Body of pancreas (tissue), 4 donors: ENCODE results near the gene EFNA5. TPM values are rescaled to one million over a fixed set of nuclear protein-coding genes. Genes with fewer than 3 reads are reported as not detected.

Experiments
- ATAC-seq: fragments of 150-250 bp; one replicate; pipeline ENCODE4 v1.9.1; 2016
- DNase-seq, 4 donors: peaks; one replicate each; pipeline ENCODE4 v3.0.0-alpha.2; 2019
- H3K27ac ChIP-seq, 4 donors: fragments of 200-600 bp; sonication (generic); 1 replicate in 3 of 4; 2 replicates in 1 of 4; pipeline versions ENCODE4 v1.5.1 to v1.6.1; 2016 to 2019; ENCODE audit warnings: mild to moderate bottlenecking in 1 of 4, mixed read lengths in 1 of 4, moderate library complexity in 1 of 4
- H3K27me3 ChIP-seq, 2 donors: fragments of 200-600 bp; sonication (generic); one replicate each; pipeline ENCODE4 v1.6.0; 2016; ENCODE audit warnings: mild to moderate bottlenecking in 1 of 2
- H3K36me3 ChIP-seq, 2 donors: fragments of 200-600 bp; sonication (generic); replicated peaks in 1 of 2; 2 replicates each; pipeline ENCODE4 v1.5.1; 2016; ENCODE audit warnings: low read depth in 2 of 2; ENCODE audit not compliant: insufficient read depth in 1 of 2
- H3K4me1 ChIP-seq: fragments of 200-600 bp; sonication (generic); one replicate; pipeline ENCODE4 v1.6.0; 2016
- H3K4me3 ChIP-seq, 2 donors: fragments of 200-600 bp; sonication (generic); 1 replicate in 1 of 2; 2 replicates in 1 of 2; pipeline ENCODE4 v1.5.1; 2016 to 2019
- H3K9me3 ChIP-seq, 3 donors: fragments of 200-600 bp; sonication (generic); 1 replicate in 2 of 3; 2 replicates in 1 of 3; pipeline ENCODE4 v1.5.1; 2016
- POLR2A ChIP-seq, 3 donors: fragments of 450-650 bp; IDR thresholded peaks; one replicate each; pipeline ENCODE4 v1.6.1; 2016; ENCODE audit warnings: antibody characterized with exemption in 3 of 3, mild to moderate bottlenecking in 2 of 3
- WGBS, 2 donors: methylation state at CpG; one replicate each; pipeline ENCODE4 v1.1.5; 2017; 5-methylcytosine and 5-hydroxymethylcytosine counted together
- intact Hi-C: fragments of 100-400 bp; cut with DNase I; formaldehyde crosslinking; loops from one replicate; pipeline ENCODE4 v1.15.1; 2023
- total RNA-seq, 2 donors: library from RNA; depleted of rRNA; stranded (reverse); fragments of >200 nt; gene quantifications; one replicate each; pipeline ENCODE4 v1.1.0, GENCODE V29; 2016
- TF ChIP-seq, protein P1 (sequence below), 7 experiments: fragments of 450-650 bp in 4 of 7; fragments of 200-600 bp in 3 of 7; sonication (generic) in 3 of 7; IDR thresholded peaks; one replicate each; pipeline ENCODE4 v1.5.1; 2016 to 2019; ENCODE audit warnings: antibody characterized with exemption in 7 of 7

EFNA5 gene
- total RNA-seq, 2 donors from 2014 or later = 1.3 to 3.4 TPM

DNA sequence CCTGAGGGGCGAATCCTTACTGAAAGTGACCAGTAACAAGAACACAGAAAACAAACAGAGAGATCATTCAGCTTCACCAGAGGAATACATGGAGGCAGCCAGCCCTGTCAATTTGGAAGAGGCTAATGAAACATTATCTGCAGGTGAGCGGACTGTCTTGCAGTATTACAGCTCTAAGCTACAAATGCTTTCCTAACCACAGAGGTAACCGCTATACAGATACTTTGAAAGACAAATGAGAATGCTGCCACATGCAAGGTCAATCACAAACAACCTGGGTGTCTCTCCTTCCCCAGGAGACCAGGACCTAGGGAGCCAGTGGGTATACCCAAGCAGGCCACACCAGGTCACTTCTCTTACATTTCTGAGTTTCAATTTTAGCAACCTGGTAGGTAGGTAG, 30.2 kb downstream of the EFNA5 start:
- Histone ChIP-seq H3K36me3 (no peaks in the 10 kb centered on the region), H3K9me3 (no peaks in the 10 kb centered on the region), H3K27ac (no peak overlapping the region), H3K4me3 (no peak overlapping the region), H3K4me1 (no peaks in the 10 kb centered on the region), H3K27me3 (no peaks in the 10 kb centered on the region)
- TF ChIP-seq, protein P1, sequence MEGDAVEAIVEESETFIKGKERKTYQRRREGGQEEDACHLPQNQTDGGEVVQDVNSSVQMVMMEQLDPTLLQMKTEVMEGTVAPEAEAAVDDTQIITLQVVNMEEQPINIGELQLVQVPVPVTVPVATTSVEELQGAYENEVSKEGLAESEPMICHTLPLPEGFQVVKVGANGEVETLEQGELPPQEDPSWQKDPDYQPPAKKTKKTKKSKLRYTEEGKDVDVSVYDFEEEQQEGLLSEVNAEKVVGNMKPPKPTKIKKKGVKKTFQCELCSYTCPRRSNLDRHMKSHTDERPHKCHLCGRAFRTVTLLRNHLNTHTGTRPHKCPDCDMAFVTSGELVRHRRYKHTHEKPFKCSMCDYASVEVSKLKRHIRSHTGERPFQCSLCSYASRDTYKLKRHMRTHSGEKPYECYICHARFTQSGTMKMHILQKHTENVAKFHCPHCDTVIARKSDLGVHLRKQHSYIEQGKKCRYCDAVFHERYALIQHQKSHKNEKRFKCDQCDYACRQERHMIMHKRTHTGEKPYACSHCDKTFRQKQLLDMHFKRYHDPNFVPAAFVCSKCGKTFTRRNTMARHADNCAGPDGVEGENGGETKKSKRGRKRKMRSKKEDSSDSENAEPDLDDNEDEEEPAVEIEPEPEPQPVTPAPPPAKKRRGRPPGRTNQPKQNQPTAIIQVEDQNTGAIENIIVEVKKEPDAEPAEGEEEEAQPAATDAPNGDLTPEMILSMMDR (IDR thresholded peaks at IDR 0.05) = no peak
- no peak for TF ChIP-seq POLR2A (IDR thresholded peaks at IDR 0.05)
- DNase-seq = no peak
- intact Hi-C loops = no loop called here
- ATAC-seq = no peak
- 84 to 86% methylated on average over 3 of the region's 3 CpGs for WGBS, 2 donors

DNA sequence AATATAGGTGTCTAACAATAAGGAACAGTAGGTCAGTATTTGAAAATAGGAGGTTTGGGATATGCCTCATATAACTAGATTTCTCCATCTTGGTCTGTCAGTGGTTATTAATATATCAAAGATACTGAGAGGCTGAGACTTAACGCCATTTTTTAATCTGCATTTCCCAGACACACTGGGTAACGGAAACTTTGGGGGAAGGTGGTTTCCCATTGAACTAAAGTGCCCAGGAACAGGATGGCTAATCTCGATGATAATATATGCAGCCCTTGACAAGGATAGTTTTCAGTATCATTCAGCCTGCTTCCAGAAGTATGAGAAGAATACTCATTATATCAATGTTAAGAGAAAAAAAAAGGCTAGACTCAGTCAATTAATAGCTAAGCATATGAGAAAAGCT, 30.7 kb downstream of the EFNA5 start:
- TF ChIP-seq POLR2A (IDR thresholded peaks at IDR 0.05) = no peak
- TF ChIP-seq, protein P1 (IDR thresholded peaks at IDR 0.05) = no peak
- no peak for ATAC-seq
- DNase-seq = no peak
- intact Hi-C loops = no loop called here
- Histone ChIP-seq H3K9me3 (no peaks in the 10 kb centered on the region), H3K27me3 (no peaks in the 10 kb centered on the region), H3K4me3 (no peak overlapping the region), H3K27ac (no peak overlapping the region), H3K4me1 (no peaks in the 10 kb centered on the region), H3K36me3 (no peaks in the 10 kb centered on the region)
- 68 to 76% methylated on average over 3 of the region's 3 CpGs for WGBS, 2 donors

DNA sequence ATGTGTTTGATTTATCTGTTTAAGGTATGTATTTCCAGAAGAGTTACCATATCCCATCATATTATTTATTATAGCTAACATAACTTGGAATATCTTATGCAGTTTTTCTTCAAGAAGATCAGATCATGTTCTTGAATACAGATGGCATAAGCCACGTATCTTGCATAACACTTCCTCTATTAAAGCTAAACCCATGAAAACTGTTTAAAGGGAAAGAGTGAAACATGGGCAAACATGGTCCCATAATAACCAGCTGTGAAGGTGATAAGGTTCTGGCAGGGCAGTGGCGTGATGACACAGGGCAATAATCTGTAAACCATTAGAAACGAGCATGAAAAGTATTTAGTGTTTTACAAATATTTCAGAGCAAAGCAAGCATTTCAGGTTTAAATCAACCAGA, 34.2 kb downstream of the EFNA5 start:
- Histone ChIP-seq H3K9me3 (no peaks in the 10 kb centered on the region), H3K36me3 (no peaks in the 10 kb centered on the region), H3K27ac (no peak overlapping the region), H3K4me1 (no peaks in the 10 kb centered on the region), H3K27me3 (no peaks in the 10 kb centered on the region), H3K4me3 (no peak overlapping the region)
- no peak for DNase-seq
- intact Hi-C loops = no loop called here
- TF ChIP-seq, protein P1 (IDR thresholded peaks at IDR 0.05) = no peak
- TF ChIP-seq POLR2A (IDR thresholded peaks at IDR 0.05) = no peak
- 31 to 35% methylated on average over 3 of the region's 3 CpGs for whole genome bisulfite sequencing, 2 donors
- ATAC-seq = no peak

DNA sequence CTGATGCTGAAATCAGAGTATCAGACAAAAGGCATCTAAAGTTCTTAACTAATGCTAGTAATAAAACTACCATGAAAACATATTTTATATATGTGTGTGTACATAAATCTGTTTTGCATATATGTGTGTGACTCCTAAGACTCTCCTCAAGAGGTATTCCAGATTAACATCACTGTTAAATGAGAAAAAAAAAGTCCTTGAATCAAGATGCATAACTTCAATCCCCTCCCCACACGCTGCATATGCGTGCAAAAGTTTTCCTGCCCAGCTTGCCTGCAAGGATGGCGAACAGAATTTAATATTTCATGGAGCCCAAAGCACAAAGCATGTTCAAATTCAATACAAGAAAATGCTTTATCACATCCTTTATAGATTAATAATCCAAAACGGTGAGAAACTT, 34.7 kb downstream of the EFNA5 start:
- H3K27ac ChIP-seq = no peak overlapping the region
- H3K4me3 ChIP-seq = no peak overlapping the region
- no peaks in the 10 kb centered on the region for H3K27me3 ChIP-seq
- no peak for TF ChIP-seq POLR2A (IDR thresholded peaks at IDR 0.05)
- TF ChIP-seq, protein P1 (IDR thresholded peaks at IDR 0.05) = no peak
- no peaks in the 10 kb centered on the region for H3K4me1 ChIP-seq
- 60 to 65% methylated on average over 4 of the region's 4 CpGs for WGBS, 2 donors
- intact Hi-C loops = no loop called here
- DNase-seq (no peak), ATAC-seq (no peak)
- no peaks in the 10 kb centered on the region for H3K36me3 ChIP-seq
- no peaks in the 10 kb centered on the region for H3K9me3 ChIP-seq

DNA sequence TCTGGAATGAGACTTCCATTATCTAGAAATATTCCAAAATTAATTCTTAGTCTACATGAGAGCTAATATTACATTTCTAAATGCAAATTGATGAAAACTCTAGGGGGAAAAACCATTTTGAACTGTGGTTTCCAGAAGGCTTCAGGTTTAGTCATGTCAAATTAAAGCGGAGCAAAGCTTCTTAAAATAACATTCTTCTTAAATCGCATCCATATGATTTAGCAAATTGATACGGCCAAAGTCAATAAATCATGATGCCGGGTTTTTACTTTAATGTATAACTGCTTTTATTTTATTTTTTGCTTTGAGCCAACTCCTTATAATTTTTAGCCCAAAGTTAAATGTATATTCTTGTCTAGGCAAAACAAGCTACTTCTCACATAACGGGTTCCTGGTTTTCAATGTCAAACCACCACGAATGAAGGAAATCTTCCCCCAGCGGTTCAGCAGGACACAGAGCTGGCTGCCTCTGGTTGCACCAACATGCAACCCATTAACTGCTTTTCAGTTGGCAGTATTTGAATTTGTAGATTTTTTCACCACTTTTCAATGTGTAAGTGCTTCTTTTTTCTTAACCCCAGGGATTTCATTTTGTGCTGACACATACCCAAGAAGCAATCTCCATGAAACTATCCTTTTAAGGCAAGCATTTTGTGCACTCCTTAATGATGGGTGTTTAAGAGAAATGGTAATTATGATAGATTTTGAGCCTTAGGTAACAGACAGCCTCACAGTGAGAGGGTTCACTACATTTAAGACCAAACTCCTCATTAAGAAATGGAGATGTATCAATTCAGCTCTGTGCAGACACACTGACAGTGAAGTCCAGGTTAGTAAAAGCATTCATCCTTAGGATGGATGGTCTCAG, 35.5 kb downstream of the EFNA5 start:
- Histone ChIP-seq H3K9me3 (no peaks in the 10 kb centered on the region), H3K27me3 (no peaks in the 10 kb centered on the region), H3K4me3 (no peak overlapping the region), H3K36me3 (no peaks in the 10 kb centered on the region), H3K4me1 (no peaks in the 10 kb centered on the region), H3K27ac (no peak overlapping the region)
- intact Hi-C loops = no loop called here
- TF ChIP-seq, protein P1 (IDR thresholded peaks at IDR 0.05) = no peak
- no peak for TF ChIP-seq POLR2A (IDR thresholded peaks at IDR 0.05)
- 88 to 90% methylated on average over 7 of the region's 7 CpGs for WGBS, 2 donors
- DNase-seq = no peak
- ATAC-seq = no peak
